DMS114 treated with DMSO at 0.1 percent for 48 hours (cell line): ENCODE results near the gene IL12A.

Experiments
- DNase-seq: peaks from one replicate; lab custom pipeline; 2025; ENCODE audit not compliant: unreplicated experiment; lab: John Stamatoyannopoulos, UW

Gene IL12A

DNA sequence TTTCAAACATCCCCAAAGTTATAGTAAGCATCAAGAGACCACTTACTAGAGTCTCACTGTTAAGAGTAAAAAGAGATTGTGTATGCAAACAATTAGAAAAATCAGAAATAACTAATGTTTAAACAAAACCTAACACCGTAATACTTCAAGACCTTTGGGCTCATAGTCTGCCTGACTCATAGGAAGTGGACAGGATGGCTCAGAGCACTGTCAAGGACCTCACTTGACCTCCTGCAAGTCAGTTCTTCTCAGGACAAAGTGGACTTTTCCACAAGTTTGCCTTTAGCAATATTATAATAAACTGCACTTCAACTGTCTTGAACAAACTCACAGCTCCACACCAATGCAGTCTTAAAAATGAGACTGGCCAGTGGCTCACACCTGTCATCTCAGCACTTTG lies 34.8 kb downstream of the IL12A start:
- no peak for DNase-seq

DNA sequence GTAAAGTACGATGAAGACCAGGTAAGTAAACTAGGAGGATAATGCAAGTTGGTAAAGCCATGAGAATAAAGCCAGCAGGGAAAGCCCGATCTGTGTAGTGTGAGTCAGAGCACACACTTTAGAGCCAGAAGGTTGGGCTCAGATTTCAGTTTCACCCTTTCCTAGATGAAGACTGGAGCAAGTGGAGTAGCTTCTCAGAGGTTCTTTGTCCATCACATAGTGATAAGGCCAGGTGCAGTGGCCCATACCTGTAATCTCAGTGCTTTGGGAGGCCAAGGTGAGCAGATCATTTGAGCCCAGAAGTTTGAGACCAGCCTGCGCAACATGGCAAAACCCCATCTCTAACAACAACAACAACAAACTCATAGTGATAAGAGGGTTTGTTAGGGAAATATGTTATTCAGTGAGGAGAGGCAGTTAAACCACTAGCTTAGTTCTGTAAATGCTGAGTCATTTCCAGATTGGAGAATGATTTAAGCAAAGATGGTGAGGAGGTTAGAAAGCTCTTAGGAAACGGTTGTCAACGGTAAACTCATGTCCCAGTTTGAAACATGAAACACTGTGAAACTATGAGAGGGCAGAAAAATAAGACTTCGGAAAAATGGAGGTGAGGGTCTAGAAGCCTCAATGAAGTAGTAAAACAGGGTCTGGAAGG lies 39.0 kb downstream of the IL12A start:
- DNase-seq, result no peak

- DNase-seq, result no peak
These were observed 47.1 kb downstream of the IL12A start for GRCh38 chr3:160035757-160036156.

DNA sequence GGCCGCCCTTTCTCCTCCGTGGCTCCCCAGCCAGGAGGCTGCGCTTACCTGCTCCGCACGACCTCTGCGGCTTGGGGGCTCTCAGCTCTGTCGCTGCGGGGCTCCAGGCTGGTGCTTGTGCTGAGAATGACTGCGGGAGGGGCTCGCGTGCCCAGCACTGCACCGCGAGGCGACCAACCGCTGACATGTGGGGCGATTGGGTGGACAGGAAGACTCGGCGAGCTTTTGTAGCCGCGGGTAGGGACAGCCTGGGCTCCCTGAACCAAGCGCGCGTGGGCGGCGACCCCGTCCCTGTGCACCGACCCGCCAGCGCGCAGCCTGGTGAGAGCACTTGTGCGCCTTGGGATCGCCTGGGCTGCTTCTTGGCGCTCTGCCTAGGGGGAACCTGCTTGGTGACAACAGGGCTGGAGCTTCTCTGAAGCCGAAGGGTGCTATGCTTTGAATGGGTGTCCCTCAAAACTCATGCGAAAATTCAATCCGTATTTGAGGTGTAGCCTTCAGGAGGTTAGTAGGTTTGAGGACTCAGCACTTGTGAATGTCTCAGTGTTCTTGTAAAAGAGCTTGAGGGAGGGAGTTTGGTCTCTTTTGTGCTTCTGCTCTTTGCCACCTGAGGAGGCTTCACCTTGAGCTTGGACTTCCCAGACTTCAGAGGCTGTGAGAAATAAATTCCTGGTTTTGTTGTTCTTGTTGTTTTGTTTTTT lies 50.4 kb downstream of the IL12A start:
- DNase-seq, result no peak

GRCh38 chr3:160040181-160040580 lies 51.5 kb downstream of the IL12A start:
- DNase-seq, result no peak

DNA sequence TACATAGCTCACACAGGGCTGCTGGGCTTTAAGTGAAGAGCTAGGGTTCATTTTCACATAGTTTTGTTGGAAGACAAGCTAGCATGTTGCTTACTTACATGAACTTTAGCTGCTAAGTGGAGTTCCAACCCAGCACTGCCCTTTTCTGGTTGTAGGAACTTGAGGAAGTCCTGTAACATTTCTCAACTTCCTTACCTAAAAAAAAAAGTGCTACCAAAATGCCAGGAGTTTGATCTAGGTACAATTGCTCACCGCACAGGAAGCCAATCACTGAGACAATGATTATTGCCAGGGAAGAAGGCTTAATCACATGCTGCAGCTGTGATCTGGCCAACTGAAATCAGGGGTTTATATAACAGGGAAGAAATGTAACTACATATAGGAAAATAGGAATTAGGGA lies 52.8 kb downstream of the IL12A start:
- no peak for DNase-seq

DNA sequence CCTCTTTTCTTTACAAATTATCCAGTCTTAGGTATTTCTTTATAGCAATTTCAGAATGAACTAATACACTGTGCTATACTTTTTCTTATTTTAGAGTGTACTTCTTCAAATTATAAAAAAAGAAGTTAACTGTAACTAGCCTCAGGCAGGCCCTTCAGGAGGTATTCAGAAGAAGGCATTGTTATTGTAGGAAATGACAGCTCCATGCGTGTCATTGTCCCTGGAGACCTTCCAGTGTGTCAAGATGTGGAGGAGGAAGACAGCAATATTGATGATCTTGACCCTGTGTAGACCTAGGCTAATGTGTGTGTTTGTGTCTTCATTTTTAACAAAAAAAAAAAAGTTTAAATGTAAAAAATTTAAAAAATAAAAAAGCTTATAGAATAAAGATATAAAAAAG lies 55.5 kb downstream of the IL12A start:
- DNase-seq, result no peak
